GM19238 (cell line): ENCODE measurements around the gene COL17A1.

Source experiments
- DNase-seq: peaks from one replicate; pipeline ENCODE4 v3.0.0; 2011; ENCODE audit warnings: low spot score; ENCODE audit not compliant: insufficient read length

The COL17A1 gene

GRCh38 chr10:104085801-104086400 lies at the start of gene COL17A1:
Gene COL17A1 (minus strand): TSS chr10:104085880. CDS start chr10:104080673, 5,207 bp downstream.
- DNase-seq: no peak

GRCh38 chr10:104130041-104130440 lies 44.4 kb upstream of the COL17A1 start:
- DNase-seq: no peak

- no peak for DNase-seq
These were observed 42.5 kb upstream of the COL17A1 start for GRCh38 chr10:104128214-104128613.

GRCh38 chr10:104127411-104127810 lies 41.7 kb upstream of the COL17A1 start:
- DNase-seq: no peak

GRCh38 chr10:104123397-104123796 lies 37.7 kb upstream of the COL17A1 start:
- DNase-seq: no peak

- no peak for DNase-seq
These were observed 36.8 kb upstream of the COL17A1 start for GRCh38 chr10:104122225-104123107.

- DNase-seq: peak; percentile 64
These were observed 36.0 kb upstream of the COL17A1 start, which contains the start of gene SFR1 for GRCh38 chr10:104121485-104122224. Gene SFR1 (plus strand): TSS chr10:104122171. CDS start chr10:104122184, 13 bp downstream.

- DNase-seq: peak; percentile 9
These were observed 35.3 kb upstream of the COL17A1 start for GRCh38 chr10:104120903-104121484.

GRCh38 chr10:104120512-104120902 lies 34.8 kb upstream of the COL17A1 start:
- no peak for DNase-seq

- no peak for DNase-seq
These were observed 34.3 kb upstream of the COL17A1 start for GRCh38 chr10:104119996-104120395.

- DNase-seq: no peak
These were observed 32.2 kb upstream of the COL17A1 start for GRCh38 chr10:104117839-104118323.

- no peak for DNase-seq
These were observed 27.8 kb upstream of the COL17A1 start for GRCh38 chr10:104113376-104113956.

- DNase-seq: no peak
These were observed 24.4 kb upstream of the COL17A1 start for GRCh38 chr10:104109908-104110662.

GRCh38 chr10:104104926-104105325 lies 19.2 kb upstream of the COL17A1 start:
- DNase-seq: no peak

GRCh38 chr10:104104418-104104817 lies 18.7 kb upstream of the COL17A1 start:
- no peak for DNase-seq

- DNase-seq: no peak
These were observed 18.3 kb upstream of the COL17A1 start for GRCh38 chr10:104103956-104104355.

GRCh38 chr10:104101902-104102301 lies 16.2 kb upstream of the COL17A1 start:
- no peak for DNase-seq

- no peak for DNase-seq
These were observed 15.1 kb upstream of the COL17A1 start for GRCh38 chr10:104100795-104101194.

GRCh38 chr10:104099941-104100340 lies 14.3 kb upstream of the COL17A1 start:
- DNase-seq: no peak

GRCh38 chr10:104099269-104099668 lies 13.6 kb upstream of the COL17A1 start:
- DNase-seq: no peak
